GM21528 (cell line): ENCODE results near the gene SLC47A2.
"Not testable (repeated sequence)": the region's sequence is repeated elsewhere in the genome, so short reads cannot be mapped to it uniquely, and the experiment has no call there.

Experiments
- ATAC-seq: cut with Tn5 transposase; IDR thresholded peaks from one replicate; pipeline ENCODE4 v1.9.1; 2021; ENCODE audit warnings: mild to moderate bottlenecking, moderate library complexity; ENCODE audit not compliant: unreplicated experiment, low FRiP score

Gene SLC47A2

DNA sequence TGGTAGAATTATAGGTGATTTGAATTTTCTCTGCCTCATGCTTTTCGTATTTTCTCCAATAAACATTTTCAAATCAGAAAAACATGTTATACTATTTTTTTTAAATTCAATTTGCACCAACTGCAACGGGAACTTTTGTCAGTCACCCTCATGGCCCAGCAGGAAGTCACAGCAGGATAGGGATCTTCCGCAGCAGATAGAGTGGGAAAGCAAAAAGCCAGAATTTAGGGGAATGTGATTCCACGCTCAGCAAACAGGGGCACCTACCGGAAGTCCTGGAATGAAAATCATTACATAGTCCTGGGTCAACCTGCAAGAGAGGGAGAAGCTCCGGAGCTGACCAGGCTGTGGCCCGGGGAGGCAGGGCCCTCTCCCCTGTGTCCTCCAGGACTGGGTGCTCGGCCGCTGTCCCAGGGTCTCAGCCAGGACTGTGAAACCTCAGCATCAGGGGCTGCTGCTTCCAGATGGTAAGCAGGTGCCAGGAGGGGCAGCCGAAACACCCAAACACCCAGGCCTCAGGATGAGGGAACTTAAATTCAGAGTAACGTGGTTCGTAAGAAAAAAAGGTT lies 3.9 kb downstream of the SLC47A2 start:
- ATAC-seq: no peak

GRCh38 chr17:19709841-19710240 lies 6.5 kb downstream of the SLC47A2 start:
- no peak for ATAC-seq

DNA sequence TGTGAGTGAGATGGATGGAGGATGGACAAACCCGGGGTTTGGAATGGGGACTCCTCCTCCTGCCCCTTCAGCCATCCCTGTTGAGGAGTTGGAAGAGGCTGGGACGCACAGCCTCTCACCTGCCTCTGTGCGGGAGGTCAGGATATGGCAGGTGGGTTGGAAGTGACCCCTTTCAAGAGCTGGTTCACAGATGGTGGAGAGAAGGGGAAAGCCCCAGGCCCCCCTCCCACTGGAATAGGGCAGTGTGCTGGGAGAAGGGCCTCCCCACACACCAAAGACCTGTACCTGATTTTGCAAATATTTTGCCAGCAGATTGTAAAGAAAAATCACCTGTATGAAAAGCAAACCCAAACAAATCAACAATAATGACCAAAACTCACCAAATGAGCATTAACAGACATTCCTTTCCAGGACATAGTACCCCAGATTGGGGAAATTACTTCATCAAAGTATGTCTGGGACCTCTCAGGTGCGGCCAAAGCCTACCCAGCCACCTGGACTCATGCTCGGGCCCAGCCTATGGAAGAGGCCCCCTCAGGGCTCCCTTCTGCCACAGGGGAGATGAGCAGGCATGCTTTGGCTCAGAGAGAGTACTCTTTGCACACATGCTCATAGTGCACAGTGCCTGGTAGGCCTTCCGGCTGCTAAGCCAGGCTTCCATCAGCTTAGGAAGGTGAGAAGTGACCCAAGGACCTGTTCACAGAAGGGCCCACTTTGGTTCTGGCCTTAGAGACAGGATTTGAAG lies 7.8 kb downstream of the SLC47A2 start:
- no peak for ATAC-seq

DNA sequence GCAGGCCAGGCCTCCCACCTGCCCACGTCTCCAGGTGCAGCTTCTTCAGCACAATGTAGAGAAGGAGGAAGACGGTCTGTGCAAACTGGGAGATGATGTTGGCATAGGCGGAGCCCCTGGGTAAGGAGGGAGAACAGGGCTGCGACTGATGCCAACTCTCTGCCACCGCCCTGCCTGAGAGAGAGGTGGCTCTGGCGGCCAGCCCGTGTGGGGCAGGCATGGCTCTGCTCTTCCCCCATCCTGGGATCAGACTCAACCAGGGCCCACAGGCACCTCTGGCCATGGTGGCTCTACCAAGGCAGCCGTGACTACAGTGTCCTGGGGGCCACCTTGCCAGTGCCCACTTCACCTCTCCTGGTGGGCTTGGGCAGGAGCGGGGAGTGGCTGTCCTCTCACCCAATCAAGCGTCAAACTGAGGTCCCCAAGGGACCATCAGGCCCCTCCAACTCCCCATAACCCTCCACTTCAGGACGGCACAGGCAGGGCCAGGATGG lies 8.6 kb downstream of the SLC47A2 start:
- ATAC-seq: no peak

DNA sequence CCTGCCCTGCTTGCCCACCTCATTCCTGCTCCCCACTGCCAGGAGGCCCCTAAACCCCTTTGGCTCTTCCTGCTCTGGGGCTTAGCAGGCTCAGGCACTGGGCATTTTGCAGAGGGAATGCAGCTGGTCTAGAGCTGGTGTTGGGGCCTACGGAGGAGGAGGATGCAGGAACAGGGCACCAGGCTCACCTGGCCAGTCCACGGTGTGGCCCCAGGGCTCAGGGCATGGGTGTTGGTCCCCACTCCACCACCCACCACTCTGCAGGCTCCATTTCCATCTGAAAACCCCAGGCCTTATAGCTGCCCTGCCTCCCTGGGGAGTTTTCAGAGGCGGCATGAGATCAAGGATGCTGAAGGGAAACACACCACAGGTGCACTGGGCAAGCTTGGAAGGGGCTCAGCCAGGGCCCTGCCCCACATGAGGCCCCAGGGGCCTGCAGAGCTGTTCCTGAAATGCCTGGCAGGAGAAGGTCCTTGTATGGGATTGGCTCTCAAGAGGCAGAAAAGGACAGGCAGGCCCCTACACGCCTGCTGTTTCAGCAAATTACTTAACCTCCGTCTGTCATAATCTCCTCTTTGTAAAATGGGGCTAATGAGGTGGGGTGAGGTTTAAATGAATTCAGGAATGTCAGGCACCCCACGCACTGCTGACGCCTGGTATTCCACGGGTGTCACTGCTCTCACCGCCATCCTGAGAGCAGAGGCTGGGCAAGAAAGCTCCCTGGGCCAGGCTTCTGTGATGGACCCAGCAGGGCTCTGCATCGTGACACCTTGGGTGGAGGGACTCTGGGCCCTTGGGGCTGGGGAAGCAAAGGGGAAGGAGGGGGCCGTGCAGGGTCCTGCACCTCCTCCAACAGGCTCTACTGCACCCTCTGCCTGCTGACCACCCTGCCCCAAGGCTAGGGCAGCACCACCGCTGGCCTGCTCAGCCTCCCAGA lies 9.3 kb downstream of the SLC47A2 start:
- ATAC-seq: no peak

GRCh38 chr17:19705771-19706770 lies 10.3 kb downstream of the SLC47A2 start:
- ATAC-seq: no peak

- ATAC-seq: no peak
These were observed 11.2 kb downstream of the SLC47A2 start for GRCh38 chr17:19705201-19705600.

GRCh38 chr17:19703828-19704613 lies 12.4 kb downstream of the SLC47A2 start:
- ATAC-seq: no peak

GRCh38 chr17:19703106-19703827 lies 13.1 kb downstream of the SLC47A2 start:
- ATAC-seq: no peak

DNA sequence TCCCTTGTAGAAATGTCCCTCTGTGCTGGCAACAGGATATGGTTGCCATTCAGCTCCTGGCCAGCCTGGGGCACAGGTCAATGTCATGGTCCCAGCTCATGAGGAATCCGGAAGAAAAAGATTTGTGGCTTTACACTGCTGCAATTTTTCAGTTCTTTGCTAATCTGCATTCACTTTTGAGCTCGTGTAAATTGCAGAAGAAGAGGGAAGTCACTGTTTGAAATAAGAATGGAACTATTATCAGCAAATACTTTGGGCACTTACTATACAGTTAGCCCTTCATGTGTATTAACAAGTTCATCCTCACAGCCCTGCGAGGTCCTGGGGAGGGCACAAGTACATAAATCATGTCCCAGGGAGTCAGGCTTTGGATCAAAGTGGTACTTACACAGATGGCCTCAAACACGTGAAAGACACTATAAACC lies 14.2 kb downstream of the SLC47A2 start:
- ATAC-seq: no peak

GRCh38 chr17:19686400-19687090 lies 29.8 kb downstream of the SLC47A2 start:
- no peak for ATAC-seq

DNA sequence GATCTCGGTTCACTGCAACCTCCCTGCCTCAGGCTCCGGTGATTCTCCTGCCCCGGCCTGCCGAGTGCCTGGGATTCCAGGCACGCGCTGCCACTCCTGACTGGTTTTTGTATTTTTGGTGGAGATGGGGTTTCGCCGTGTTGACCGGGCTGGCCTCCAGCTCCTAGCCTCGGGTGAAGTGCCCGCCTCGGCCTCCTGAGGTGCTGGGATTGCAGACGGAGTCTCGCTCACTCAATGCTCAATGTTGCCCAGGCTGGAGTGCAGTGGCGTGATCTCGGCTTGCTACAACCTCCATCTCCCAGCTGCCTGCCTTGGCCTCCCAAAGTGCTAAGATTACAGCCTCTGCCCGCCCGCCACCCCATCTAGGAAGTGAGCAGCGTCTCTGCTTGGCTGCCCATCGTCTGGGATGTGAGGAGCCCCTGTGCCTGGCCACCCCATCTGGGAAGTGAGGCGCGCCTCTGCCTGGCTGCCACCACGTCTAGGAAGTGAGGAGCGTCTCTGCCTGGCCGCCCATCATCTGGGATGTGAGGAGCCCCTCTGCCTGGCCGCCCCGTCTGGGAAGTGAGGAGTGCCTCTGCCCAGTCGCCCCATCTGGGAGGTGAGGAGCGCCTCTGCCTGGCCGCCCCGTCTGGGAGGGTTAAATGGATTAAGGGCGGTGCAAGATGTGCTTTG lies 31.3 kb downstream of the SLC47A2 start:
- not testable (repeated sequence) for ATAC-seq

DNA sequence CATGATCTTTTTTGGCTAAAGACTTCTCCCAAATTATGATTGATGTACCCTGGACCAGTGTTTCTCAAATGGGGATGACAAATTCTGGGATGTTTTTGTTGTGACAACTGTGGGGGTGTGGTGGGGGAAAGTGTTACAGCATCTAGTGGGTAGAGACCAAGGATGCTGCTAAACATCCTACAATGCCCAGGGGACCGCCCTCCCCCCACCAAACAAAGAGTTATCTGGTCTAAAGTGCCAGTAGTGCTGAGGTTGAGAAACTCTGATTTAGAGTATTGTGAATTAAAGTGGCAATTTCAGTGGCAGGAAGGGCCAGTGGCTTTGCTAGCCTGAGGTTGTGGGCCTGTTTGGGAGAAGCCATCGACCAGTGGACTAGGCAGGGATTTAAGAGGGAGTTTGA lies 33.3 kb downstream of the SLC47A2 start:
- no peak for ATAC-seq

DNA sequence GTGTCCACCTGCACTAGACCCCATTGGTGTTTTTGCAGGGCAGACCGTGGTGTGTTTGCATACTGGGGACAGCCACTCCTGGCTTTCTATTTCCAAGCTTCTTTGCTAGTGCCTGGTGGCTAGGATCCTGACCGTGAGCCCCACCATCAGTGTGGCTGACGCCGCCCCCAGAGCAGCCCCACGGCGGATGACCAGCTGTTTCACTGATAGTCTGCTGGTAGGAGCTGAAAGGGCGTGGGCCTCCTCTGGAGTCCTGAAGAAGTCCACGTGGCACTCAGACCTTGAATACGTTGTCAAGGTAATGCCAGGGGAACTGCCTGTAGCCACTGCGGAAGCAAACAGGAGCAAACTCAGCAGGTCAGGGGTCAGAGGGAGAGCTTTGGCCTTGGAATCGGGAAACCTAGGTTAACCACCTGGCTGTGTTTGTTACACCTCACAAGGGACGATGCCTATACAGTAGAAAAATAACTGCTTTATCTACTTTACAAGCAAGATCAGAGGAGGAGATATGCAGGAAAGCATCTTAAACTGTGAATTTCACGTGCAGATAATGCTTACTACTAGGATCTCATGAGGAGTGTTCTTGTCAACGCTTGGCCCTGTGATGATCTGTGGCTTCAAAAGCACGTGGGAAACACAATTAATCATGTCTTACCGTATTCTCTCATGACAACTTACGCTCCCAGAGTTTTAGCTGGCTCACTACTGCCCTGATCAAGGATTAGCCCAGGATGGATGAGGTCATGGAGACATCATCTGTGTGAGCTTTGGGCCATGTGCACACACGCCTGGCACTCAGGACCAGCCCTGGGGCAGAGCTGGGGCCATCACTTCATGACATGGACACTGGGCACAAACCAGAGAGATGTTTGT lies 37.6 kb downstream of the SLC47A2 start:
- ATAC-seq: no peak

- no peak for ATAC-seq
These were observed 38.5 kb downstream of the SLC47A2 start for GRCh38 chr17:19677736-19678379.

DNA sequence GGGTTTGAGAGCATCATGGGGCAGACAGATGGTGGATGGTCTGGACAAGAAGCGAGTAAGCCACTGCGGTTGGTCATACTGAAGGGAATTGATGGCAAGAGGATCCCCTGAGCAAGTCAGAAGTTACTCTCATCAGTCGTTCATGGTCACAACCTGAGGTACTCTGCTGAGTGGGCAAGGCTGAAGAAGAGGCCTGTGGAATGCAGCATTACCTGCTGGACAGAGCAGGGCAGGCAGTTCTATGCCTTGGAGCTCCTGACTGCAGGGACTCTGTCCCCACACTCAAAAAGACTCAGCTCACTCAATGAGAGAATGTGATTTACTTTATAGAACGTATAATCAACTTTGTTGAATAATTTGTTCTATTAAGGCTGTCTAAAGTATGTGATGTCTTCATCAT lies 39.5 kb downstream of the SLC47A2 start:
- ATAC-seq: no peak
